ENCODE data around the gene BLACAT1.
"Not testable (repeated sequence)": the region's sequence is repeated elsewhere in the genome, so short reads cannot be mapped to it uniquely, and the experiment has no call there.

BLACAT1 gene

GRCh38 chr1:205416322-205416721 is 39.5 kb downstream of the BLACAT1 start:
- TF ChIP-seq, protein P1, sequence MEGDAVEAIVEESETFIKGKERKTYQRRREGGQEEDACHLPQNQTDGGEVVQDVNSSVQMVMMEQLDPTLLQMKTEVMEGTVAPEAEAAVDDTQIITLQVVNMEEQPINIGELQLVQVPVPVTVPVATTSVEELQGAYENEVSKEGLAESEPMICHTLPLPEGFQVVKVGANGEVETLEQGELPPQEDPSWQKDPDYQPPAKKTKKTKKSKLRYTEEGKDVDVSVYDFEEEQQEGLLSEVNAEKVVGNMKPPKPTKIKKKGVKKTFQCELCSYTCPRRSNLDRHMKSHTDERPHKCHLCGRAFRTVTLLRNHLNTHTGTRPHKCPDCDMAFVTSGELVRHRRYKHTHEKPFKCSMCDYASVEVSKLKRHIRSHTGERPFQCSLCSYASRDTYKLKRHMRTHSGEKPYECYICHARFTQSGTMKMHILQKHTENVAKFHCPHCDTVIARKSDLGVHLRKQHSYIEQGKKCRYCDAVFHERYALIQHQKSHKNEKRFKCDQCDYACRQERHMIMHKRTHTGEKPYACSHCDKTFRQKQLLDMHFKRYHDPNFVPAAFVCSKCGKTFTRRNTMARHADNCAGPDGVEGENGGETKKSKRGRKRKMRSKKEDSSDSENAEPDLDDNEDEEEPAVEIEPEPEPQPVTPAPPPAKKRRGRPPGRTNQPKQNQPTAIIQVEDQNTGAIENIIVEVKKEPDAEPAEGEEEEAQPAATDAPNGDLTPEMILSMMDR (IDR thresholded peaks at IDR 0.05; ENCODE audit: extremely low read depth, missing control alignments) = no peak
- DNase-seq (ENCODE audit: low spot score) = no peak

- DNase-seq (ENCODE audit: low spot score) = no peak
- TF ChIP-seq, protein P1 (IDR thresholded peaks at IDR 0.05; ENCODE audit: extremely low read depth, missing control alignments) = no peak
Observed at GRCh38 chr1:205410581-205411298, 45.1 kb downstream of the BLACAT1 start.

- no peak for DNase-seq (ENCODE audit: low spot score)
- TF ChIP-seq, protein P1 (IDR thresholded peaks at IDR 0.05; ENCODE audit: extremely low read depth, missing control alignments) = no peak
Observed at GRCh38 chr1:205407970-205408369, 47.9 kb downstream of the BLACAT1 start.

DNA sequence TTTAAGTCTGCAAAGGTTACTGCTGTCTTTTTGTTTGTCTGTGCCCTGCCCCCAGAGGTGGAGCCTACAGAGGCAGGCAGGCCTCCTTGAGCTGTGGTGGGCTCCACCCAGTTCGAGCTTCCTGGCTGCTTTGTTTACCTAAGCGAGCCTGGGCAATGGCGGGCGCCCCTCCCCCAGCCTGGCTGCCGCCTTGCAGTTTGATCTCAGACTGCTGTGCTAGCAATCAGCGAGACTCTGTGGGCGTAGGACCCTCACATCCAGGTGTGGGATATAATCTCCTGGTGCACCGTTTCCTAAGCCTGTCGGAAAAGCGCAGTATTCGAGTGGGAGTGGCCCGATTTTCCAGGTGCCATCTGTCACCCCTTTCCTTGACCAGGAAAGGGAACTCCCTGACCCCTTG is 49.6 kb downstream of the BLACAT1 start:
- not testable (repeated sequence) for DNase-seq (ENCODE audit: low spot score)

Measured in GM20000 (cell line).